WTC11 (cell line): ENCODE data around the gene POP4. TPM values are rescaled to one million over a fixed set of nuclear protein-coding genes. Genes with fewer than 3 reads are reported as not detected.

ENCODE experiments used
- ATAC-seq: fragments of 200-7000 bp; cut with Tn5 transposase; 2 replicates; pipeline ENCODE4 v1.10.0; 2021; ENCODE audit warnings: mild to moderate bottlenecking, moderate library complexity
- CTCF ChIA-PET: fragments of 300-600 bp; sonication (Branson Sonifier 250); formaldehyde crosslinking; loops from one replicate; lab custom pipeline; 2021; ENCODE audit warnings: antibody characterized with exemption; lab: Charles Lee
- POLR2A ChIA-PET: fragments of 350-600 bp; sonication (Branson Sonifier 250); formaldehyde crosslinking; loops from one replicate; lab custom pipeline; 2021; ENCODE audit warnings: antibody characterized with exemption; lab: Charles Lee
- DNase-seq: peaks from one replicate; pipeline ENCODE4 v3.0.0; 2021; ENCODE audit warnings: low spot score
- H3K27ac Mint-ChIP-seq: 2 replicates; pipeline ENCODE4 v1.8.0; 2021; ENCODE audit warnings: mixed read lengths
- H3K27me3 Mint-ChIP-seq: 2 replicates; pipeline ENCODE4 v1.8.0; 2021; ENCODE audit warnings: low read depth, mild to moderate bottlenecking, moderate library complexity, mixed read lengths
- H3K36me3 Mint-ChIP-seq: 2 replicates; pipeline ENCODE4 v1.8.0; 2021; ENCODE audit warnings: mixed read lengths
- H3K4me1 Mint-ChIP-seq: 2 replicates; pipeline ENCODE4 v1.8.0; 2022; ENCODE audit warnings: mixed read lengths
- H3K4me3 Mint-ChIP-seq: 2 replicates; pipeline ENCODE4 v1.8.0; 2021; ENCODE audit warnings: mild to moderate bottlenecking, moderate library complexity, mixed read lengths
- H3K9me3 Mint-ChIP-seq: 2 replicates; pipeline ENCODE4 v1.8.0; 2021; ENCODE audit warnings: mixed read lengths
- ATF2 ChIP-seq: sonication (generic); formaldehyde crosslinking; IDR thresholded peaks from 2 replicates; pipeline ENCODE4 v1.8.1; 2022; ENCODE audit warnings: low read depth, missing genetic modification reagents, borderline replicate concordance
- CREB1 ChIP-seq: sonication (generic); formaldehyde crosslinking; IDR thresholded peaks from 2 replicates; pipeline ENCODE4 v1.8.0; 2023; ENCODE audit warnings: mild to moderate bottlenecking, missing genetic modification reagents
- E2F1 ChIP-seq: sonication (generic); formaldehyde crosslinking; IDR thresholded peaks from 2 replicates; pipeline ENCODE4 v1.8.0; 2022; ENCODE audit warnings: mild to moderate bottlenecking, missing genetic modification reagents
- E2F5 ChIP-seq: sonication (generic); formaldehyde crosslinking; IDR thresholded peaks from 2 replicates; pipeline ENCODE4 v1.8.1; 2022; ENCODE audit warnings: mild to moderate bottlenecking, moderate library complexity, missing genetic modification reagents
- FOXK1 ChIP-seq: sonication (generic); formaldehyde crosslinking; IDR thresholded peaks from 2 replicates; pipeline ENCODE4 v1.8.0; 2022; ENCODE audit warnings: mild to moderate bottlenecking, moderate library complexity, missing genetic modification reagents
- KAT7 ChIP-seq: sonication (generic); formaldehyde crosslinking; IDR thresholded peaks from 2 replicates; pipeline ENCODE4 v1.8.1; 2023; ENCODE audit warnings: missing genetic modification reagents, mild to moderate bottlenecking, borderline replicate concordance
- NR2C2 ChIP-seq: sonication (generic); formaldehyde crosslinking; IDR thresholded peaks from 2 replicates; pipeline ENCODE4 v1.8.0; 2022; ENCODE audit warnings: mild to moderate bottlenecking, missing genetic modification reagents
- SMAD3 ChIP-seq: sonication (generic); formaldehyde crosslinking; IDR thresholded peaks from 2 replicates; pipeline ENCODE4 v1.8.0; 2022; ENCODE audit warnings: missing genetic modification reagents, mild to moderate bottlenecking, borderline replicate concordance
- SOX15 ChIP-seq: fragments of 250-450 bp; sonication (Bioruptor Pico); IDR thresholded peaks from 2 replicates; pipeline ENCODE4 v1.9.0; 2021; ENCODE audit warnings: mild to moderate bottlenecking
- SP1 ChIP-seq: sonication (generic); formaldehyde crosslinking; conservative IDR thresholded peaks from 2 replicates; pipeline ENCODE4 v1.8.1; 2022; ENCODE audit warnings: missing genetic modification reagents
- TEAD4 ChIP-seq: sonication (generic); formaldehyde crosslinking; IDR thresholded peaks from 2 replicates; pipeline ENCODE4 v1.8.0; 2022; ENCODE audit warnings: mild to moderate bottlenecking, missing genetic modification reagents
- ZNF138 ChIP-seq: sonication (generic); formaldehyde crosslinking; conservative IDR thresholded peaks from 2 replicates; pipeline ENCODE4 v1.8.1; 2022; ENCODE audit warnings: mild to moderate bottlenecking, moderate library complexity, missing genetic modification reagents
- ZNF219 ChIP-seq: sonication (generic); formaldehyde crosslinking; IDR thresholded peaks from 2 replicates; pipeline ENCODE4 v1.8.0; 2023; ENCODE audit warnings: missing genetic modification reagents, mild to moderate bottlenecking, borderline replicate concordance
- ZNF263 ChIP-seq: sonication (generic); formaldehyde crosslinking; IDR thresholded peaks from 2 replicates; pipeline ENCODE4 v1.8.1; 2022; ENCODE audit warnings: low read depth, mild to moderate bottlenecking, moderate library complexity, missing genetic modification reagents
- ZNF425 ChIP-seq: fragments of 250-450 bp; sonication (Bioruptor Pico); conservative IDR thresholded peaks from 2 replicates; pipeline ENCODE4 v1.9.0; 2021; ENCODE audit warnings: mild to moderate bottlenecking
- ZNF671 ChIP-seq: fragments of 250-450 bp; sonication (Bioruptor Pico); IDR thresholded peaks from 2 replicates; pipeline ENCODE4 v1.8.0; 2021; ENCODE audit warnings: mild to moderate bottlenecking
- total RNA-seq: library from RNA; stranded (reverse); gene quantifications from 3 replicates; pipeline ENCODE4 v1.2.3, GENCODE V29; 2021
- TF ChIP-seq, protein P1 (sequence below): sonication (generic); formaldehyde crosslinking; IDR thresholded peaks from 2 replicates; pipeline ENCODE4 v1.8.0; 2023; ENCODE audit warnings: missing genetic modification reagents
- TF ChIP-seq, protein P2 (sequence below): fragments of 250-450 bp; sonication (Bioruptor Pico); IDR thresholded peaks from 2 replicates; pipeline ENCODE4 v1.9.0; 2021; ENCODE audit warnings: mild to moderate bottlenecking

POP4 gene
- total RNA-seq, 1 experiment from 2014 or later: 46.7 TPM

- TF ChIP-seq ATF2 (CRISPR knock-in tag) (no peak), ZNF219 (CRISPR knock-in tag) (no peak), ZNF425 (CRISPR knock-in tag) (no peak), ZNF671 (CRISPR knock-in tag) (no peak), E2F1 (CRISPR knock-in tag) (no peak)
Measured at GRCh38 chr19:29568036-29569025, 37.8 kb upstream of the POP4 start (continued).

DNA sequence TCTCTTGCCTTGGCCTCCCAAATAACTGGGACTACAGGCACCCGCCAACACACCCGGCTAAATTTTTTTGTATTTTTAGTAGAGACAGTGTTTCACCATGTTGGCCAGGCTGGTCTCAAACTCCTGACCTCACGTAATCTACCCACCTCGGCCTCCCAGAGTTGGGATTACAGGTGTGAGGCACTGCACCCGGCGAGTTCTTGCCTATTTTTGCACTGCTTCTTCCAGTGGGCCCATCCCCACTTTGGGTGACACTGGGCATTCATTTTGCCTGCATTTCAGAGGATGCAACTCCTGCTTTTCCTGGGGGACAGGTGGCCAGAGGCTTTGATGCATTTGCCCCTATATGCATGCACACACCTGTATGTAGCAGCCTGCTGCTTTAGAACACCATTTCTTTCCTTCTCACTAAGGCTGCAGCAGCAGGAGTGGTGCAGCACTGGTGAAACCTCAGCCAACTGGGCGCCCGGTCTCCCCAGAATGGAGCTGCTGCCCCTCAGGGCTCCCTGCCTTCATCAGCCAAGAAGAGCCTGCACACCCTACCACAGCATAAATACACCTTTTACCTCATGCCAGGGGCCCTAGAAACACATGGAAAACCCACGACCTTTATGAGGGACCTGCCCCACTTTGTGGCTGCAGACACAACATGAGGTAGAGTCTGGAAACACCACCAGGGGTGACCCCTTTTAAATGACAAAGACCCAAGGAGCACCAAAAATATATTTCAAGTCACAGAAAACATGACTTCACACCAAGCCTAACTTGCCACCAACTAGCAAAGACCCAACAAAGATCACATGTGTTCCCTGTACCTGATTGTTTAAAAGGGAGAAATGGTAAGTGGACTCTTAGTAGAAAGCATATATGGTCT is 36.8 kb upstream of the POP4 start:
- Mint-ChIP-seq H3K9me3 (no peaks in the 10 kb centered on the region), H3K27ac (no peak overlapping the region), H3K36me3 (no peaks in the 10 kb centered on the region), H3K4me1 (0 out of 2 replicates have a peak, but pooled peaks cover 6% of the 10 kb centered on the region), H3K4me3 (no peak overlapping the region), H3K27me3 (0 out of 2 replicates have a peak, but pooled peaks cover 7% of the 10 kb centered on the region)
- CTCF ChIA-PET: interaction anchor here (1.1 kb wide), 1 partner anchor 39 kb away, joined by 3 read pairs; no protein-coding TSS in a partner anchor
- no peak for DNase-seq
- no peak for ATAC-seq
- POLR2A ChIA-PET: no interaction called here
- TF ChIP-seq, protein P1, sequence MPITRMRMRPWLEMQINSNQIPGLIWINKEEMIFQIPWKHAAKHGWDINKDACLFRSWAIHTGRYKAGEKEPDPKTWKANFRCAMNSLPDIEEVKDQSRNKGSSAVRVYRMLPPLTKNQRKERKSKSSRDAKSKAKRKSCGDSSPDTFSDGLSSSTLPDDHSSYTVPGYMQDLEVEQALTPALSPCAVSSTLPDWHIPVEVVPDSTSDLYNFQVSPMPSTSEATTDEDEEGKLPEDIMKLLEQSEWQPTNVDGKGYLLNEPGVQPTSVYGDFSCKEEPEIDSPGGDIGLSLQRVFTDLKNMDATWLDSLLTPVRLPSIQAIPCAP (CRISPR knock-in tag): no peak
- TF ChIP-seq ZNF138 (CRISPR knock-in tag): no peak
- no peak for TF ChIP-seq ZNF263 (CRISPR knock-in tag)
- TF ChIP-seq KAT7 (CRISPR knock-in tag): no peak
- no peak for TF ChIP-seq SP1 (CRISPR knock-in tag)
- no peak for TF ChIP-seq FOXK1 (CRISPR knock-in tag)
- no peak for TF ChIP-seq SMAD3 (CRISPR knock-in tag)
- TF ChIP-seq TEAD4 (CRISPR knock-in tag): no peak
- TF ChIP-seq SOX15: no peak
- TF ChIP-seq, protein P2, sequence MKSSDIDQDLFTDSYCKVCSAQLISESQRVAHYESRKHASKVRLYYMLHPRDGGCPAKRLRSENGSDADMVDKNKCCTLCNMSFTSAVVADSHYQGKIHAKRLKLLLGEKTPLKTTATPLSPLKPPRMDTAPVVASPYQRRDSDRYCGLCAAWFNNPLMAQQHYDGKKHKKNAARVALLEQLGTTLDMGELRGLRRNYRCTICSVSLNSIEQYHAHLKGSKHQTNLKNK (CRISPR knock-in tag): no peak
- no peak for TF ChIP-seq NR2C2 (CRISPR knock-in tag)
- no peak for TF ChIP-seq CREB1 (CRISPR knock-in tag)
- no peak for TF ChIP-seq E2F5 (CRISPR knock-in tag)
